CD4-positive, alpha-beta T cell treated with Interleukin-4 for 4 hours (primary cell): ENCODE results near the gene DDX28.

Experiments
- DNase-seq: peaks from one replicate; pipeline ENCODE4 v3.0.0-alpha.2; 2020

Gene DDX28

GRCh38 chr16:68022728-68023537 lies at the start of gene DDX28, which contains the start of gene DUS2:
TSS of gene DDX28 (minus strand) at chr16:68023232. CDS start at chr16:68023202, 30 bp downstream.
TSS of gene DUS2 (plus strand) at chr16:68023284. CDS start at chr16:68038024, 14,740 bp downstream.
- DNase-seq, result peak; percentile 95

GRCh38 chr16:68072038-68072695 lies 49.1 kb upstream of the DDX28 start:
- DNase-seq, result no peak

- no peak for DNase-seq
Measured at GRCh38 chr16:68071518-68071901, 48.5 kb upstream of the DDX28 start.

GRCh38 chr16:68070806-68071517 lies 47.9 kb upstream of the DDX28 start:
- peak; percentile 35 for DNase-seq

- no peak for DNase-seq
Measured at GRCh38 chr16:68070249-68070730, 47.3 kb upstream of the DDX28 start.

GRCh38 chr16:68069511-68070248 lies 46.6 kb upstream of the DDX28 start:
- DNase-seq, result peak; percentile 69

GRCh38 chr16:68068926-68069325 lies 45.9 kb upstream of the DDX28 start:
- DNase-seq, result no peak

GRCh38 chr16:68066763-68067162 lies 43.7 kb upstream of the DDX28 start:
- DNase-seq, result no peak

GRCh38 chr16:68065716-68066305 lies 42.8 kb upstream of the DDX28 start:
- DNase-seq, result no peak

- DNase-seq, result peak; percentile 74
Measured at GRCh38 chr16:68064791-68065365, 41.8 kb upstream of the DDX28 start.

- DNase-seq, result peak; percentile 56
Measured at GRCh38 chr16:68062910-68063393, 39.9 kb upstream of the DDX28 start.

- no peak for DNase-seq
Measured at GRCh38 chr16:68061396-68061795, 38.4 kb upstream of the DDX28 start.

GRCh38 chr16:68059804-68060203 lies 36.8 kb upstream of the DDX28 start:
- no peak for DNase-seq

- DNase-seq, result no peak
Measured at GRCh38 chr16:68055395-68055794, 32.4 kb upstream of the DDX28 start.

GRCh38 chr16:68049449-68049848 lies 26.4 kb upstream of the DDX28 start:
- DNase-seq, result no peak

GRCh38 chr16:68047987-68048386 lies 25.0 kb upstream of the DDX28 start:
- DNase-seq, result no peak

- DNase-seq, result no peak
Measured at GRCh38 chr16:68046106-68046505, 23.1 kb upstream of the DDX28 start.

- no peak for DNase-seq
Measured at GRCh38 chr16:68041783-68042182, 18.8 kb upstream of the DDX28 start.

GRCh38 chr16:68040506-68041288 lies 17.7 kb upstream of the DDX28 start:
- DNase-seq, result peak; percentile 86

GRCh38 chr16:68037841-68038597 lies 15.0 kb upstream of the DDX28 start:
- DNase-seq, result no peak
